Measurements from ENCODE around the gene CPN2. TPM values are rescaled to one million over a fixed set of nuclear protein-coding genes. Genes with fewer than 3 reads are reported as not detected.

The CPN2 gene
- total RNA-seq, 1 experiment from 2014 or later = 0.08 TPM

DNA sequence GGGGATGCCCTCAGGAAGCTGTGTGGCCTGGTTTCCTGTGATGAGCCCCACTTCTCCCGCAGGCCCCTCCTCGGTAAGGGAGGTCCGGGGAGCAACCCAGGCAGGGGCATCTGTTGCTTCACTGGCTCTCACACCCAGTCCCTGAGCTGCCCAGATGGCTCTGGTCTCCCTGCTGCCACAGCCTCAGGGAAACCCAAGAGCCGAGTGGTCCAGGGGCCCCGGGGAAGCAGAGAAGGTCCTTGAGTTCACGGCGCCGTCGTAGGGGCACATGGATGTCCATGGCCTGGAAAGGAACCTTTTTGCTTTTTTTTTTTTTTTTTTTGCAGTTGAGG is 31.7 kb upstream of the CPN2 start:
- Histone ChIP-seq H3K4me3 (ENCODE audit: low read depth in 2 of 2, low read length in 2 of 2) (no peak overlapping the region), H3K4me1 (ENCODE audit: control insufficient read depth, insufficient read depth, low read length) (0 out of 2 replicates have a peak, but pooled peaks cover 6% of the 10 kb centered on the region), H3K27ac (ENCODE audit: low read length) (no peak overlapping the region), H3K27me3 (ENCODE audit: control insufficient read depth, insufficient read depth, low read length) (no peaks in the 10 kb centered on the region), H3K9me3 (ENCODE audit: control insufficient read depth, insufficient read depth, low read depth, low read length) (no peaks in the 10 kb centered on the region), H3K36me3 (ENCODE audit: control insufficient read depth, insufficient read depth, low read length) (no peaks in the 10 kb centered on the region)
- CTCF ChIA-PET = no interaction called here
- in situ Hi-C loops (cut with HindIII; ENCODE audit: low pct_unique_long_range_greater_than_20kb, low sequenced_read_pairs) (no loop called here), intact Hi-C loops (cut with micrococcal nuclease; ENCODE audit: unreplicated experiment) (no loop called here)
- BruUV-seq (replicated peaks) = no TSS peak
- DNase-seq (ENCODE audit: low read depth, low spot score) (no peak), ATAC-seq (no peak)
- POLR2A ChIA-PET = interaction anchor here (0.7 kb wide), 1 partner anchor 20 kb away, joined by 4 read pairs; no protein-coding TSS in a partner anchor
- TF ChIP-seq POLR2AphosphoS5 (IDR thresholded peaks at IDR 0.05; ENCODE audit: low read depth, low read length) (no peak), SIN3A (IDR thresholded peaks at IDR 0.05; ENCODE audit: borderline replicate concordance, insufficient read depth, low read depth, low read length) (no peak), REST (IDR thresholded peaks at IDR 0.05; ENCODE audit: insufficient read depth in 1 of 2, low read depth in 2 of 2, low read length in 1 of 2) (no peak), TCF7L2 (IDR thresholded peaks at IDR 0.05; ENCODE audit: low read depth, low read length) (no peak)
- TF ChIP-seq, protein P1, sequence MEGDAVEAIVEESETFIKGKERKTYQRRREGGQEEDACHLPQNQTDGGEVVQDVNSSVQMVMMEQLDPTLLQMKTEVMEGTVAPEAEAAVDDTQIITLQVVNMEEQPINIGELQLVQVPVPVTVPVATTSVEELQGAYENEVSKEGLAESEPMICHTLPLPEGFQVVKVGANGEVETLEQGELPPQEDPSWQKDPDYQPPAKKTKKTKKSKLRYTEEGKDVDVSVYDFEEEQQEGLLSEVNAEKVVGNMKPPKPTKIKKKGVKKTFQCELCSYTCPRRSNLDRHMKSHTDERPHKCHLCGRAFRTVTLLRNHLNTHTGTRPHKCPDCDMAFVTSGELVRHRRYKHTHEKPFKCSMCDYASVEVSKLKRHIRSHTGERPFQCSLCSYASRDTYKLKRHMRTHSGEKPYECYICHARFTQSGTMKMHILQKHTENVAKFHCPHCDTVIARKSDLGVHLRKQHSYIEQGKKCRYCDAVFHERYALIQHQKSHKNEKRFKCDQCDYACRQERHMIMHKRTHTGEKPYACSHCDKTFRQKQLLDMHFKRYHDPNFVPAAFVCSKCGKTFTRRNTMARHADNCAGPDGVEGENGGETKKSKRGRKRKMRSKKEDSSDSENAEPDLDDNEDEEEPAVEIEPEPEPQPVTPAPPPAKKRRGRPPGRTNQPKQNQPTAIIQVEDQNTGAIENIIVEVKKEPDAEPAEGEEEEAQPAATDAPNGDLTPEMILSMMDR (IDR thresholded peaks at IDR 0.05) = no peak

DNA sequence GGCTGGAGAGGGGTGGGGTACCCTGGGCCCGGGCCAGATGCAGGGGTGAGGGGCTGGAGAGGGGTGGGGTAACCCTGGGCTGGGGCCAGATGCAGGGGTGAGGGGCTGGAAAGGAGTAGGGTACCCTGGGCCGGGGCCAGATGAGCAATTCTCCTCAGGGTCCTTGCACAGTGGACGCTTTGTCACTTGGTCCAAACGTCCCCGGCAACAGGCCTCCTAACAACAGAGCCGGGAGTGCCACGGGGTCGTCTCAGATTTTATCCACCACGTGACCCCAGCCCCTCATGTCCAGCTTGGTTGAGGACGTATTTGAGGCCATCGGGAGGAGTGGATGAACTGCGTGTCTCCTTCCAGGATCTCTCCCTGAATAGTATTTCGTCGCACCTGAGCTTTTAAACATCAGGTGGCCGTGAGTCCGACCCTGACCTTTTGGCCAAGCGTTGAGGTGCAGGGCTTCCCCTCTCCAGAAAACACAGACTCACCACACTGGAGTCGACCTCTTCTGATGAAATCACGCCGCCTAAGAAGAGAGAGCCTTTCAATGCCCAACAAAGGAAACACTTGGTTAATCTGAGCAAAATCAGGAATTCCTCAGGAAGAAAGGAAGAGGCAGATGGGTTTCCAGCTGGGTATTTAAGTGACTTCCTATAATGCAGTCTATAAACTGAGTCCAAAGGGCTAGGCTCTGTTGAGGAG is 31.2 kb upstream of the CPN2 start:
- no TSS peak for BruUV-seq (replicated peaks)
- ATAC-seq (no peak), DNase-seq (ENCODE audit: low read depth, low spot score) (no peak)
- CTCF ChIA-PET = no interaction called here
- TF ChIP-seq SIN3A (IDR thresholded peaks at IDR 0.05; ENCODE audit: borderline replicate concordance, insufficient read depth, low read depth, low read length) (no peak), POLR2AphosphoS5 (IDR thresholded peaks at IDR 0.05; ENCODE audit: low read depth, low read length) (no peak), TCF7L2 (IDR thresholded peaks at IDR 0.05; ENCODE audit: low read depth, low read length) (no peak), REST (IDR thresholded peaks at IDR 0.05; ENCODE audit: insufficient read depth in 1 of 2, low read depth in 2 of 2, low read length in 1 of 2) (no peak)
- TF ChIP-seq, protein P1 (IDR thresholded peaks at IDR 0.05) = no peak
- H3K9me3 ChIP-seq (ENCODE audit: control insufficient read depth, insufficient read depth, low read depth, low read length) = no peaks in the 10 kb centered on the region
- H3K27ac ChIP-seq (ENCODE audit: low read length) = no peak overlapping the region
- POLR2A ChIA-PET = no interaction called here
- H3K36me3 ChIP-seq (ENCODE audit: control insufficient read depth, insufficient read depth, low read length) = no peaks in the 10 kb centered on the region
- in situ Hi-C loops (cut with HindIII; ENCODE audit: low pct_unique_long_range_greater_than_20kb, low sequenced_read_pairs) = no loop called here
- H3K27me3 ChIP-seq (ENCODE audit: control insufficient read depth, insufficient read depth, low read length) = no peaks in the 10 kb centered on the region
- intact Hi-C loops (cut with micrococcal nuclease; ENCODE audit: unreplicated experiment) = no loop called here
- 0 out of 2 replicates have a peak, but pooled peaks cover 6% of the 10 kb centered on the region for H3K4me1 ChIP-seq (ENCODE audit: control insufficient read depth, insufficient read depth, low read length)
- H3K4me3 ChIP-seq (ENCODE audit: low read depth in 2 of 2, low read length in 2 of 2) = no peak overlapping the region

All from Panc1 (cell line).